ENCODE measurements around the gene SERPINE1. TPM values are rescaled to one million over a fixed set of nuclear protein-coding genes. Genes with fewer than 3 reads are reported as not detected.

SERPINE1 gene
- total and polyA plus RNA-seq, 2 of the 13 experiments (the other 11 are each of a cell fraction or from before 2014, with no cell fraction given): 21.2 to 1,576 TPM

GRCh38 chr7:101124376-101125056, 2.4 kb upstream of the SERPINE1 start (continued):
- TF ChIP-seq ZNF136 (CRISPR knock-in tag; IDR thresholded peaks at IDR 0.05; ENCODE audit: low read depth) (no peak), ATF5 (CRISPR knock-in tag; IDR thresholded peaks at IDR 0.05; ENCODE audit: low read depth) (no peak), ARID4A (CRISPR knock-in tag; IDR thresholded peaks at IDR 0.05; ENCODE audit: borderline replicate concordance) (peak; percentile 51; the same call in 1 of the 2 replicates), ZNF619 (CRISPR knock-in tag; IDR thresholded peaks at IDR 0.05) (no peak), IRF2 (CRISPR knock-in tag; IDR thresholded peaks at IDR 0.05) (peak; percentile 64; the same call in 1 of the 2 replicates), ZSCAN5A (CRISPR knock-in tag; IDR thresholded peaks at IDR 0.05; ENCODE audit: borderline replicate concordance) (no peak), ZNF3 (CRISPR knock-in tag; IDR thresholded peaks at IDR 0.05) (no peak), ZNF703 (CRISPR knock-in tag; IDR thresholded peaks at IDR 0.05; ENCODE audit: borderline replicate concordance) (no peak), ZSCAN31 (CRISPR knock-in tag; IDR thresholded peaks at IDR 0.05; ENCODE audit: low read depth) (no peak), ZNF580 (CRISPR knock-in tag; IDR thresholded peaks at IDR 0.05; ENCODE audit: borderline replicate concordance, low read depth) (no peak), ZNF556 (CRISPR knock-in tag; IDR thresholded peaks at IDR 0.05; ENCODE audit: borderline replicate concordance) (0 out of 2 replicates have a peak, but pooled peaks have one; percentile 31), ARHGAP35 (CRISPR knock-in tag; IDR thresholded peaks at IDR 0.05; ENCODE audit: borderline replicate concordance) (no peak), ZNF792 (CRISPR knock-in tag; IDR thresholded peaks at IDR 0.05) (no peak), ZNF446 (CRISPR knock-in tag; IDR thresholded peaks at IDR 0.05) (no peak), ZSCAN25 (CRISPR knock-in tag; IDR thresholded peaks at IDR 0.05) (no peak), CREB1 (IDR thresholded peaks at IDR 0.05) (no peak), CREB1 (CRISPR knock-in tag; IDR thresholded peaks at IDR 0.05) (peak; percentile 38; the same call in 1 of the 2 replicates), ZNF569 (CRISPR knock-in tag; IDR thresholded peaks at IDR 0.05; ENCODE audit: borderline replicate concordance) (no peak), ZBED4 (CRISPR knock-in tag; IDR thresholded peaks at IDR 0.05; ENCODE audit: borderline replicate concordance) (no peak)

Data from HepG2 (cell line).